Neural cell (in vitro differentiated cells): ENCODE data around the gene AP3B1. TPM values are rescaled to one million over a fixed set of nuclear protein-coding genes. Genes with fewer than 3 reads are reported as not detected.

Experiments used
- H2AFZ ChIP-seq: fragments of 200-600, 300-800 bp; sonication (generic), shearing (Covaris generic); 2 replicates; pipeline ENCODE4 v1.6.0; 2014; ENCODE audit warnings: low read depth, mild to moderate bottlenecking, antibody characterized with exemption, low read length, moderate library complexity
- H3F3A ChIP-seq: fragments of 200-600 bp; shearing (Covaris generic); 2 replicates; pipeline ENCODE4 v1.6.1; 2016; ENCODE audit warnings: mild to moderate bottlenecking, moderate library complexity, mixed read lengths, antibody characterized with exemption, low read length; ENCODE audit not compliant: insufficient read depth, poor library complexity, severe bottlenecking
- H3K27ac ChIP-seq: fragments of 200-600, 300-800 bp; sonication (generic), shearing (Covaris generic); 2 replicates; pipeline ENCODE4 v1.5.1; 2014; ENCODE audit warnings: mild to moderate bottlenecking, low read length, moderate library complexity
- H3K27me3 ChIP-seq: fragments of 300-800, 200-600 bp; sonication (generic), shearing (Covaris generic); 2 replicates; pipeline ENCODE4 v1.6.0; 2014; ENCODE audit warnings: mild to moderate bottlenecking, low read depth, low read length, moderate library complexity; ENCODE audit not compliant: insufficient read depth
- H3K36me3 ChIP-seq: fragments of 300-800, 200-600 bp; sonication (generic), shearing (Covaris generic); 2 replicates; pipeline ENCODE4 v1.5.1; 2014; ENCODE audit warnings: mild to moderate bottlenecking, antibody characterized with exemption, low read length, moderate library complexity; ENCODE audit not compliant: insufficient read depth
- H3K4me2 ChIP-seq: fragments of 300-800, 200-600 bp; sonication (generic), shearing (Covaris generic); 2 replicates; pipeline ENCODE4 v1.6.0; 2014; ENCODE audit warnings: mild to moderate bottlenecking, low read length
- H3K4me3 ChIP-seq: fragments of 300-800, 200-600 bp; sonication (generic), shearing (Covaris generic); 2 replicates; pipeline ENCODE4 v1.5.1; 2014; ENCODE audit warnings: mild to moderate bottlenecking, low read length, moderate library complexity
- H3K79me2 ChIP-seq: fragments of 200-600 bp; shearing (Covaris generic); replicated peaks from 2 replicates; pipeline ENCODE4 v1.6.0; 2014; ENCODE audit warnings: mild to moderate bottlenecking, low read length, moderate library complexity; ENCODE audit not compliant: insufficient read depth
- H3K9ac ChIP-seq: fragments of 300-800, 200-600 bp; sonication (generic), shearing (Covaris generic); 2 replicates; pipeline ENCODE4 v1.6.1; 2016; ENCODE audit warnings: mild to moderate bottlenecking, low read length, mixed read lengths
- H3K9me2 ChIP-seq: fragments of 200-600 bp; shearing (Covaris generic); 2 replicates; pipeline ENCODE4 v1.6.1; 2016; ENCODE audit warnings: mild to moderate bottlenecking, low read length, mixed read lengths; ENCODE audit not compliant: insufficient read depth
- H3K9me3 ChIP-seq: fragments of 200-600, 300-800 bp; sonication (generic), shearing (Covaris generic); 2 replicates; pipeline ENCODE4 v1.6.1; 2016; ENCODE audit warnings: mild to moderate bottlenecking, mixed run types, low read length, moderate library complexity, mixed read lengths
- H4K20me1 ChIP-seq: fragments of 200-600 bp; shearing (Covaris generic); 2 replicates; pipeline ENCODE4 v1.6.1; 2016; ENCODE audit warnings: mild to moderate bottlenecking, mixed run types; ENCODE audit not compliant: insufficient read depth
- CTCF ChIP-seq: fragments of 450-650 bp; IDR thresholded peaks from 2 replicates; pipeline ENCODE4 v1.5.1; 2014; ENCODE audit warnings: antibody characterized with exemption, mild to moderate bottlenecking, moderate library complexity; ENCODE audit not compliant: poor library complexity, severe bottlenecking
- EP300 ChIP-seq: fragments of 450-650 bp; conservative IDR thresholded peaks from 2 replicates; pipeline ENCODE4 v1.6.1; 2014; ENCODE audit warnings: antibody characterized with exemption, mild to moderate bottlenecking, moderate library complexity; ENCODE audit not compliant: poor library complexity, severe bottlenecking
- EZH2 ChIP-seq: fragments of 200-600, 300-800 bp; shearing (Covaris generic), sonication (generic); IDR thresholded peaks from 2 replicates; pipeline ENCODE4 v1.6.1; 2014; ENCODE audit warnings: antibody characterized with exemption, low read length, borderline replicate concordance, mild to moderate bottlenecking; ENCODE audit not compliant: insufficient read depth, poor library complexity, severe bottlenecking
- MXI1 ChIP-seq: fragments of 450-650 bp; conservative IDR thresholded peaks from 2 replicates; pipeline ENCODE4 v1.6.1; 2014; ENCODE audit warnings: antibody characterized with exemption, mild to moderate bottlenecking; ENCODE audit not compliant: poor library complexity, severe bottlenecking
- POLR2AphosphoS5 ChIP-seq: IDR thresholded peaks from 2 replicates; pipeline ENCODE4 v1.6.1; 2012
- RAD21 ChIP-seq: fragments of 450-650 bp; conservative IDR thresholded peaks from 2 replicates; pipeline ENCODE4 v1.6.1; 2014; ENCODE audit warnings: antibody characterized with exemption, mild to moderate bottlenecking, moderate library complexity
- REST ChIP-seq: IDR thresholded peaks from 2 replicates; pipeline ENCODE4 v1.6.1; 2012; ENCODE audit warnings: borderline replicate concordance
- SMC3 ChIP-seq: fragments of 450-650 bp; conservative IDR thresholded peaks from 2 replicates; pipeline ENCODE4 v1.6.1; 2014; ENCODE audit warnings: antibody characterized with exemption, mild to moderate bottlenecking, moderate library complexity; ENCODE audit not compliant: poor library complexity
- TAF1 ChIP-seq: IDR thresholded peaks from 2 replicates; pipeline ENCODE4 v1.6.1; 2012; ENCODE audit warnings: low read depth
- polyA plus RNA-seq: library from polyadenylated mRNA; depleted of rRNA; stranded (reverse); fragments of >200 nt; gene quantifications from 2 replicates; pipeline ENCODE4 v1.2.3, GENCODE V29; 2014

AP3B1 gene
- polyA plus RNA-seq, 1 donor from 2014 or later: 8.5 TPM

- H3K9me3 ChIP-seq: no peaks in the 10 kb centered on the region
- no peak overlapping the region for H3K4me3 ChIP-seq
- no peaks in the 10 kb centered on the region for H3K27me3 ChIP-seq
- H3K27ac ChIP-seq: no peak overlapping the region
- no peaks in the 10 kb centered on the region for H3K9me2 ChIP-seq
- no peak for TF ChIP-seq MXI1
- TF ChIP-seq EP300: no peak
- TF ChIP-seq CTCF: no peak
- TF ChIP-seq SMC3: no peak
- no peak for TF ChIP-seq POLR2AphosphoS5
- no peak for TF ChIP-seq RAD21
- no peak for TF ChIP-seq EZH2
- TF ChIP-seq REST: no peak
- TF ChIP-seq TAF1: no peak
- no peaks in the 10 kb centered on the region for H3K79me2 ChIP-seq
- H2AFZ ChIP-seq: no peak overlapping the region
- H3F3A ChIP-seq: no peaks in the 10 kb centered on the region
- H3K36me3 ChIP-seq: no peaks in the 10 kb centered on the region
- no peak overlapping the region for H3K9ac ChIP-seq
- H3K4me2 ChIP-seq: no peak overlapping the region
- H4K20me1 ChIP-seq: no peaks in the 10 kb centered on the region
Observed at GRCh38 chr5:78308703-78309102, 14.2 kb upstream of the AP3B1 start.

- Histone ChIP-seq H3K9me2 (no peaks in the 10 kb centered on the region), H3K4me3 (no peak overlapping the region), H3K4me2 (no peak overlapping the region), H3K9ac (no peak overlapping the region), H3K27me3 (peaks cover 17% of the 10 kb centered on the region), H4K20me1 (no peaks in the 10 kb centered on the region), H2AFZ (no peak overlapping the region), H3F3A (no peaks in the 10 kb centered on the region), H3K79me2 (no peaks in the 10 kb centered on the region), H3K36me3 (no peaks in the 10 kb centered on the region), H3K9me3 (no peaks in the 10 kb centered on the region), H3K27ac (no peak overlapping the region)
- TF ChIP-seq TAF1 (no peak), EZH2 (no peak), CTCF (no peak), RAD21 (no peak), POLR2AphosphoS5 (no peak), REST (no peak), SMC3 (no peak), EP300 (no peak), MXI1 (no peak)
Observed at GRCh38 chr5:78300464-78301045, 6.1 kb upstream of the AP3B1 start.
